NCI-H446 treated with DMSO at 0.1 percent for 48 hours (cell line): ENCODE results near the gene ARIH1.

Experiments used
- DNase-seq: peaks from one replicate; lab custom pipeline; 2025; lab: John Stamatoyannopoulos, UW

The ARIH1 gene

GRCh38 chr15:72487070-72487797 lies 13.1 kb downstream of the ARIH1 start:
- no peak for DNase-seq

- no peak for DNase-seq
These were observed 14.4 kb downstream of the ARIH1 start for GRCh38 chr15:72488558-72488957.

- DNase-seq, result no peak
These were observed 15.9 kb downstream of the ARIH1 start for GRCh38 chr15:72489943-72490554.

GRCh38 chr15:72491768-72492167 lies 17.6 kb downstream of the ARIH1 start:
- no peak for DNase-seq

GRCh38 chr15:72492733-72493132 lies 18.6 kb downstream of the ARIH1 start:
- no peak for DNase-seq

- no peak for DNase-seq
These were observed 19.1 kb downstream of the ARIH1 start for GRCh38 chr15:72493220-72493619.

GRCh38 chr15:72495007-72495406 lies 20.9 kb downstream of the ARIH1 start:
- no peak for DNase-seq

- DNase-seq, result no peak
These were observed 22.7 kb downstream of the ARIH1 start for GRCh38 chr15:72496783-72497182.

GRCh38 chr15:72497402-72497801 lies 23.3 kb downstream of the ARIH1 start:
- no peak for DNase-seq

GRCh38 chr15:72502220-72502809 lies 28.2 kb downstream of the ARIH1 start:
- DNase-seq, result no peak

- DNase-seq, result no peak
These were observed 29.0 kb downstream of the ARIH1 start for GRCh38 chr15:72503147-72503546.

- DNase-seq, result no peak
These were observed 33.4 kb downstream of the ARIH1 start for GRCh38 chr15:72507402-72508092.

GRCh38 chr15:72509484-72509883 lies 35.4 kb downstream of the ARIH1 start:
- no peak for DNase-seq

- no peak for DNase-seq
These were observed 37.4 kb downstream of the ARIH1 start for GRCh38 chr15:72511536-72511935.

- DNase-seq, result no peak
These were observed 41.7 kb downstream of the ARIH1 start for GRCh38 chr15:72515591-72516389.

- no peak for DNase-seq
These were observed 42.6 kb downstream of the ARIH1 start for GRCh38 chr15:72516777-72517176.

- DNase-seq, result no peak
These were observed 47.6 kb downstream of the ARIH1 start for GRCh38 chr15:72521682-72522081.

GRCh38 chr15:72532991-72533601 lies 59.0 kb downstream of the ARIH1 start:
- no peak for DNase-seq

GRCh38 chr15:72534523-72534922 lies 60.4 kb downstream of the ARIH1 start:
- DNase-seq, result no peak

- no peak for DNase-seq
These were observed 61.8 kb downstream of the ARIH1 start for GRCh38 chr15:72535911-72536310.

GRCh38 chr15:72536506-72536905 lies 62.4 kb downstream of the ARIH1 start:
- DNase-seq, result no peak

GRCh38 chr15:72538931-72539330 lies 64.8 kb downstream of the ARIH1 start:
- DNase-seq, result no peak
